Activated naive CD8-positive, alpha-beta T cell treated with anti-CD3 and anti-CD28 coated beads for 36 hours (primary cell): ENCODE measurements around the gene KCNH3. TPM values are rescaled to one million over a fixed set of nuclear protein-coding genes. Genes with fewer than 3 reads are reported as not detected.
A peak's percentile ranks its signal among the peaks of the same experiment; 100 is the strongest.

Experiments
- DNase-seq: peaks from one replicate; pipeline ENCODE4 v3.0.0; 2021
- H3K27ac Mint-ChIP-seq: one replicate; pipeline ENCODE4 v1.8.0; 2022; ENCODE audit warnings: mild to moderate bottlenecking, moderate library complexity, mixed read lengths
- H3K27me3 Mint-ChIP-seq: one replicate; pipeline ENCODE4 v1.8.0; 2022; ENCODE audit warnings: mild to moderate bottlenecking, mixed read lengths
- H3K36me3 Mint-ChIP-seq: one replicate; pipeline ENCODE4 v1.8.0; 2021; ENCODE audit warnings: mild to moderate bottlenecking, mixed read lengths
- H3K4me1 Mint-ChIP-seq: one replicate; pipeline ENCODE4 v1.8.0; 2021; ENCODE audit warnings: mixed read lengths
- H3K4me3 Mint-ChIP-seq: one replicate; pipeline ENCODE4 v1.8.0; 2022; ENCODE audit warnings: mild to moderate bottlenecking, moderate library complexity, mixed read lengths
- H3K9me3 Mint-ChIP-seq: one replicate; pipeline ENCODE4 v1.8.0; 2022; ENCODE audit warnings: mixed read lengths
- total RNA-seq, 2 experiments: library from RNA; stranded (reverse); gene quantifications; one replicate each; pipeline ENCODE4 v1.2.3, GENCODE V29; 2021

Gene KCNH3
- total RNA-seq, 2 experiments from 2014 or later, result 10.2 to 10.9 TPM

GRCh38 chr12:49537752-49538509 lies 899 bp upstream of the KCNH3 start:
- H3K36me3 Mint-ChIP-seq, result no peaks in the 10 kb centered on the region
- peaks cover 6% of the 10 kb centered on the region for H3K4me1 Mint-ChIP-seq
- H3K9me3 Mint-ChIP-seq, result no peaks in the 10 kb centered on the region
- H3K4me3 Mint-ChIP-seq, result peak overlapping the region; percentile 66
- DNase-seq, result peak; percentile 40
- H3K27ac Mint-ChIP-seq, result no peak overlapping the region
- H3K27me3 Mint-ChIP-seq, result peaks cover 38% of the 10 kb centered on the region

- Mint-ChIP-seq H3K27me3 (peaks cover 38% of the 10 kb centered on the region), H3K36me3 (no peaks in the 10 kb centered on the region), H3K4me3 (peak overlapping the region; percentile 9), H3K4me1 (peaks cover 9% of the 10 kb centered on the region), H3K27ac (no peak overlapping the region), H3K9me3 (no peaks in the 10 kb centered on the region)
- no peak for DNase-seq
These were observed 787 bp downstream of the KCNH3 start for GRCh38 chr12:49539406-49540228.

- Mint-ChIP-seq H3K4me1 (peaks cover 15% of the 10 kb centered on the region), H3K9me3 (no peaks in the 10 kb centered on the region), H3K27me3 (peaks cover 38% of the 10 kb centered on the region), H3K4me3 (peak overlapping the region; percentile 26), H3K27ac (no peak overlapping the region), H3K36me3 (no peaks in the 10 kb centered on the region)
- no peak for DNase-seq
These were observed 1.7 kb downstream of the KCNH3 start for GRCh38 chr12:49540229-49541139.

- Mint-ChIP-seq H3K4me1 (peaks cover 15% of the 10 kb centered on the region), H3K36me3 (no peaks in the 10 kb centered on the region), H3K4me3 (no peak overlapping the region), H3K27me3 (peaks cover 37% of the 10 kb centered on the region), H3K27ac (no peak overlapping the region), H3K9me3 (no peaks in the 10 kb centered on the region)
- DNase-seq, result no peak
These were observed 2.5 kb downstream of the KCNH3 start for GRCh38 chr12:49541140-49541861.

- no peaks in the 10 kb centered on the region for H3K36me3 Mint-ChIP-seq
- DNase-seq, result no peak
- no peak overlapping the region for H3K27ac Mint-ChIP-seq
- no peak overlapping the region for H3K4me3 Mint-ChIP-seq
- H3K9me3 Mint-ChIP-seq, result no peaks in the 10 kb centered on the region
- H3K4me1 Mint-ChIP-seq, result peaks cover 13% of the 10 kb centered on the region
- H3K27me3 Mint-ChIP-seq, result peaks cover 30% of the 10 kb centered on the region
These were observed 3.2 kb downstream of the KCNH3 start for GRCh38 chr12:49541911-49542505.

GRCh38 chr12:49542592-49543160 lies 3.8 kb downstream of the KCNH3 start:
- Mint-ChIP-seq H3K9me3 (no peaks in the 10 kb centered on the region), H3K36me3 (no peaks in the 10 kb centered on the region), H3K4me1 (peaks cover 19% of the 10 kb centered on the region), H3K4me3 (no peak overlapping the region), H3K27me3 (peaks cover 24% of the 10 kb centered on the region), H3K27ac (peak overlapping the region; percentile 43)
- DNase-seq, result no peak

- peak overlapping the region; percentile 8 for H3K4me3 Mint-ChIP-seq
- no peaks in the 10 kb centered on the region for H3K36me3 Mint-ChIP-seq
- peaks cover 17% of the 10 kb centered on the region for H3K27me3 Mint-ChIP-seq
- peak overlapping the region; percentile 43 for H3K27ac Mint-ChIP-seq
- DNase-seq, result no peak
- peaks cover 24% of the 10 kb centered on the region for H3K4me1 Mint-ChIP-seq
- H3K9me3 Mint-ChIP-seq, result no peaks in the 10 kb centered on the region
These were observed 4.5 kb downstream of the KCNH3 start for GRCh38 chr12:49543221-49543913.

GRCh38 chr12:49543914-49544815 lies 5.3 kb downstream of the KCNH3 start:
- no peak for DNase-seq
- H3K27me3 Mint-ChIP-seq, result peaks cover 17% of the 10 kb centered on the region
- H3K4me1 Mint-ChIP-seq, result peaks cover 29% of the 10 kb centered on the region
- H3K36me3 Mint-ChIP-seq, result no peaks in the 10 kb centered on the region
- H3K27ac Mint-ChIP-seq, result no peak overlapping the region
- H3K9me3 Mint-ChIP-seq, result no peaks in the 10 kb centered on the region
- H3K4me3 Mint-ChIP-seq, result no peak overlapping the region

- Mint-ChIP-seq H3K4me1 (peaks cover 25% of the 10 kb centered on the region), H3K36me3 (no peaks in the 10 kb centered on the region), H3K4me3 (no peak overlapping the region), H3K27ac (no peak overlapping the region), H3K9me3 (no peaks in the 10 kb centered on the region), H3K27me3 (peaks cover 4% of the 10 kb centered on the region)
- no peak for DNase-seq
These were observed 7.0 kb downstream of the KCNH3 start for GRCh38 chr12:49545815-49546214.

GRCh38 chr12:49546481-49546880 lies 7.7 kb downstream of the KCNH3 start:
- H3K27ac Mint-ChIP-seq, result no peak overlapping the region
- H3K4me1 Mint-ChIP-seq, result peaks cover 25% of the 10 kb centered on the region
- no peak overlapping the region for H3K4me3 Mint-ChIP-seq
- peaks cover 4% of the 10 kb centered on the region for H3K27me3 Mint-ChIP-seq
- no peaks in the 10 kb centered on the region for H3K9me3 Mint-ChIP-seq
- no peak for DNase-seq
- no peaks in the 10 kb centered on the region for H3K36me3 Mint-ChIP-seq

GRCh38 chr12:49547090-49547690 lies 8.4 kb downstream of the KCNH3 start:
- Mint-ChIP-seq H3K9me3 (no peaks in the 10 kb centered on the region), H3K27ac (no peak overlapping the region), H3K4me1 (peaks cover 25% of the 10 kb centered on the region), H3K27me3 (peaks cover 4% of the 10 kb centered on the region), H3K36me3 (no peaks in the 10 kb centered on the region), H3K4me3 (no peak overlapping the region)
- DNase-seq, result no peak

GRCh38 chr12:49548481-49548821 lies 9.6 kb downstream of the KCNH3 start:
- Mint-ChIP-seq H3K27me3 (peaks cover 4% of the 10 kb centered on the region), H3K4me3 (peak overlapping the region; percentile 83), H3K9me3 (no peaks in the 10 kb centered on the region), H3K4me1 (peaks cover 28% of the 10 kb centered on the region), H3K36me3 (no peaks in the 10 kb centered on the region), H3K27ac (peak overlapping the region; percentile 83)
- no peak for DNase-seq
